HG03558 (cell line): ENCODE data around the gene NATD1.
"Not testable (repeated sequence)": the region's sequence is repeated elsewhere in the genome, so short reads cannot be mapped to it uniquely, and the experiment has no call there.

Experiments
- ATAC-seq: cut with Tn5 transposase; IDR thresholded peaks from one replicate; pipeline ENCODE4 v1.9.1; 2021; ENCODE audit warnings: moderate number of reproducible peaks; ENCODE audit not compliant: unreplicated experiment; ENCODE audit errors: extremely low read depth

Gene NATD1

GRCh38 chr17:21200590-21201297 lies 52.5 kb downstream of the NATD1 start:
- no peak for ATAC-seq

- no peak for ATAC-seq
Observed at GRCh38 chr17:21199856-21200255, 53.4 kb downstream of the NATD1 start.

- no peak for ATAC-seq
Observed at GRCh38 chr17:21199311-21199710, 53.9 kb downstream of the NATD1 start.

GRCh38 chr17:21198411-21198810 lies 54.8 kb downstream of the NATD1 start:
- no peak for ATAC-seq

- no peak for ATAC-seq
Observed at GRCh38 chr17:21196126-21196525, 57.1 kb downstream of the NATD1 start.

GRCh38 chr17:21194703-21195102 lies 58.5 kb downstream of the NATD1 start:
- ATAC-seq, result no peak

- no peak for ATAC-seq
Observed at GRCh38 chr17:21194226-21194625, 59.0 kb downstream of the NATD1 start.

GRCh38 chr17:21193031-21193430 lies 60.2 kb downstream of the NATD1 start:
- ATAC-seq, result no peak

GRCh38 chr17:21192414-21192813 lies 60.8 kb downstream of the NATD1 start:
- ATAC-seq, result not testable (repeated sequence)

- no peak for ATAC-seq
Observed at GRCh38 chr17:21191698-21192097, 61.5 kb downstream of the NATD1 start.

- no peak for ATAC-seq
Observed at GRCh38 chr17:21190078-21190477, 63.1 kb downstream of the NATD1 start.

- no peak for ATAC-seq
Observed at GRCh38 chr17:21189361-21189760, 63.8 kb downstream of the NATD1 start.
